OCI-LY3 (cell line): ENCODE measurements around the gene ASH1L.

Source experiments
- CTCF ChIP-seq: fragments of 200-600, 300-600 bp; sonication (generic); IDR thresholded peaks from 2 replicates; pipeline ENCODE4 v1.5.1; 2014; ENCODE audit warnings: antibody characterized with exemption, low read length, low read depth
- EZH2phosphoT487 ChIP-seq: fragments of 200-600 bp; shearing (Covaris generic); IDR thresholded peaks from 2 replicates; pipeline ENCODE4 v1.6.1; 2018; ENCODE audit warnings: antibody characterized with exemption, mixed run types, low read depth

- TF ChIP-seq CTCF: no peak
- TF ChIP-seq EZH2phosphoT487: no peak
These were observed 165.6 kb downstream of the ASH1L start for GRCh38 chr1:155396874-155397476.
